OCI-M2 (cell line): Measurements from ENCODE around the gene ZNF511.

Source experiments
- DNase-seq: peaks from one replicate; lab custom pipeline; 2025; ENCODE audit not compliant: unreplicated experiment; lab: John Stamatoyannopoulos, UW

Gene ZNF511

DNA sequence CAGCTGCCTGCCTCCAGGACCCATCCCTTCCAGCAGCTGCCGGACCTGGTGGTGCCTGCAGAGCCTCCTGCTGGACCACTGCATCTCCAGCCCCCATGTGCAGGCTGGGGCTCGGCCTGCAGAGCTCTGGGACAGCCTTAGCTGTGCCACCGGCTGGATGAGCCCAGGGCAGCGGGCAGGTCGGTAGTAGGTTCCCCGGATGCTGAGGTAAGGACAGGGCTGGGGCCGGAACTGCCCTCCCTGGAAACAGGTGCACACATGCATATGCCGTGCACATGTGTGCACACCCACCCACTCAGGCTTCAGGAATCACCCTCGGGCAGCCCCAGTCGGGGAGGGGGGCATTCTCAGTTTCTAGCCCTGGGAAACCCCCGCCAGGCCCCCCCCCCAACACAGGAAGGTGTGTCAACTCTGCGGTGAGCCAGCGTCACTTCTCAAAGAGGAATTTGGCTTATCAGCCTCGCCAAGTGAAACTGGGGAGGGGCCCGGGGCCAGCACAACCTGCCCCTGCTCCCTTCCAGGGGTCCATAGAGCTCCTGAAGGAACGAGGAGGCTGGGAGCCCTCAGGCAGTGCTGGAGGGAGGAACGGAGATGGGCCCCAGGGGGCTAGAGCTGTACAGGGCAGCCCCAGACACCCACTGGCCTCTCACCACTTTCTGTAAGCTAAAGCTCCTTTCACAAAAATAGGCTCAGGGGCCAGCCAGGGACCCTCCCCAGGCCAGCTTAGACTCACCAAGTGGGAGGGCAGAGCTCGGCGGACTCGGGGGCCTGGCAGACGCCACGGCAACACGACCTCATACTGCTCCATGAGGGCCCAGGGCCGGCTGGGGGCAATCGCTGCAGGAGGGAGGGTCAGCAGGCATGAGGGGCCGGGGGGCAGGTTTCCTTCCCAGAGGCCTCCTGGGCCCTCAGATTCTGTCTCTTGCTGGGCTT, 33.7 kb upstream of the ZNF511 start:
- DNase-seq = no peak

DNA sequence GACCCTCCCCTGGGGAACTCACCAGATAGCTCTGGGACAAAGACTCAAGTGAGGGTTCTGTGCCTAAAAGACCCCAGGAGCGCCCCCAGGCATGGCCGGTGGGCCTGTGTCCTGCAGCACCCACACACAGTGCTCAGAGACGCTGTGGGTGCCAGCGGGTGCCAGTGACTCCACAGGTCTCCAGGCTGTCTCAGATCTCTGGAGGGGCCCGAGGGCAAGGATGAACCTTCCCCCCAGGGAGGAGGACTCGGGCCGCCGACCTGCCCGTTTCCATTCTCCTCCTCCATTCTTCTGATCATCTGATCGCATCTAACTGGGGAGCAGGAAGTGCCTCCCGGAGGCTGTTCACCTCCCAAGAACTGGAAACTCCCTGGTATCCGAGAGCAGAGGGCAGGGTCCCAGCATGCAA, 33.0 kb upstream of the ZNF511 start:
- DNase-seq = no peak

DNA sequence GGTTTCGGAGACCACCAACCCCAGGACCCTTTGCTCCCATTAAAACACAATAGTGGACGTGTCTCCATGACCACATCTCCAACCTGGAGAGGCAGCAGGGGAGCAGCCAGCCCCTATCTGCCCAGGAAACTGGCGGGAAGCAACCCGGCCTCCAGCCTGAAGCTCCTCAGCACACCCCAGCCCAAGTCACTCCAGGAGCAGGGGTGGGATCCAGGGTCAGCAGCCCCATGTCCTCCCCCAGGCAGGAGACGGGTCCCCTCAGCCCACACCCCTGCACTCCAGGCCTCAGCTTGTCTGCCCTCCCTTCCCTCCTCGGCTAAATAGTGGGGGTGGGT, 32.6 kb upstream of the ZNF511 start:
- DNase-seq = no peak

DNA sequence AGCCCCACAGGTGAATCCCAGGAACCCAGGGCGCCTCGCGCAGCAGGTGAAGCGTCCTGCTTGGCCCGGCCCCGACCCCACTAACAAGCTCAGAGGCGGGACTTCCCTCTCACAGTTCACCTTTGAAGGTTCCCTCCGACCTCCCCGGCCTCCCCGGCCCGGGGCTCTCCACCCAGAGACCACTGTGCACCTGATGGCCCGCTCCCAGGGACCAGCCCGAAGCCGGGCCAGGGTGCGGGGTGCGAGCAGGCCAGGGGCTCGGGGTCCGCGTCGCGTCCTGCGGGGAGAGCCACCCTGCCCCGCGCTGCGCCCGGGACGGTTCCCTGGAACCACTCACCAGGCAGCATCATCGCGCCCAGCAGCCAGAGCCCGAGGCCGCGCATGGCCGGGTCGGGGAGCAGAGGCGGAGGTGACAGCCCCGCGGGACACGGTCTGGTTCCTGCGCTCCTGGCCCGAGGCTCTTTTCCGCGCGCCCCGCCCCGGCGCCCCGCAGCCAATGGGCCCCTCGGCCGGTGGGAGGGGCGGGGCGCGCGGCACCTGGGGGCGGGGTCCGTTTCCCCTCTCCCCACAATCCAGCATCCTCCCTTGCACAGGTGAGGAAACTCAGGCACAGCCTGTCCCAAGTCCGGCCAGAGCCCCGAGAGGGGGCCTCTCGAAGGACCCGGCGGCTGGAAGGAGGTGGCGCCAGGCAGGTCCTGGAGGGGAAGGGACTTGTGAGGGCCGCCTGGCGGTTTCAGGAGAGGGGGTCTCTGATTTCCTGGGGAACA, 32.1 kb upstream of the ZNF511 start, which contains the start of gene ADAM8:
TSS of gene ADAM8 (minus strand) at position 434 of the 767 bp plus-strand sequence. CDS start at position 383, 51 bp downstream.
- no peak for DNase-seq

DNA sequence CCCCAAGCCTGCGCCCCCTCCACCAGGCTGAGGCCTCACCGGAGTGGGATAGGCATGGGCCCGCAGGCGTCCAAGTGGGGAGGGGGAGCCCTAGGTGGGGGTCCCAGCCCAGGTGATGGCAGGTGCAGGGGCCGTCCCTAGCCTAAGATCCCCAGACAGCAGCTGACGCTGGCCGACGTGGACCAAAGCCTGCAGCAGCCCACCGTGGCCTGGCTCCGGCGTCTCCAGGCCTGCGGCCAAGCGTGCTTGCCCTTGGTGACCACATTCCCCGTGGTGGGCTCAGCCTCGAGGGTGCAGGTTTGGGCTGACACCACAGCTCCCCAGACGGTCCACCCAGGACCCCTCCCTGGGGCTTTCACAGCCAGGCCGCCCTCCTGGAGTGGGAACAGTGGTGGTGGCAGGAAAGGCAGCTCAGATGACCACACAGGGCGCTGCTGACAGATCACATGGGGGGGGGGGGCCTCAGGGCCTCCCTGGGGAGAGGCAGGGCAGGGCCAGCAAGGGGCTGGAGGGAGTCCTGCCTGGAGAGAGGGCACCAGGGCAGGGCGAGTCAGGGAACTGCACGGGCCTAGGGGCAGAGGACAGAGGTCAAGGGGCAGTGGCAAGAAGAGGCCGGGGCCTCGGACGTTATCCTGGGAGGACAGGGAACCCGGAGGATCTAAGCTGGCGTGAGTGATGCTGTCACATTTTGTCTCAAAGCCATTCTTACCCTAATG, 31.3 kb upstream of the ZNF511 start:
- DNase-seq = no peak

DNA sequence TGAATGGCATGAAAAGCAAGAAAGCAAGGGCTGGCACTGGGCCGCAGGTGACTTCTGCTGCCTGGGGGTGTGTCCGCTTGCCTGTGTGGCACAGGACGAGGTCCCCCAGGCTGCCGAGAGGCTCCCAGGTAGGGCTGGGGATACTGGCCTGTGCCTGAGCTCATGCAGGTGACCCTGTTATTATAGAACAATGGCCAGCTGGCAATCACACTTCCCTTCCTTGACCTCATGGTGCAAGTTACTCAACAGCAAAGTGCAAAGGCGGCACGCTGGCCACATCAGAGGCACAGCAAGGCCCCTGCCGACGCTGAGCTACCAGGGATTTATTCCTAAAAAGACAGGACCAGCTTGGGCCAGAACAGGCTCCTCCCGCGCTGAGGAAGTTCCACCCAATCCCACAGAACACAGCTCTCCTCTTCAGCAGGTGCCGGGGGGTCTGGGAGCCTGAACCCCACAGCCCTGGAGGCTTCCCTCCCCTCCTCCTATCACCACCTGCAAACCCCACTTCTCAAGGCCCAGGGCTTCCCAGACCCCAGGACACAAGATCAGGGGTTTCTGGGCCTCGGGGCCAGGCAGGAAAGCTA, 30.6 kb upstream of the ZNF511 start:
- DNase-seq = no peak

DNA sequence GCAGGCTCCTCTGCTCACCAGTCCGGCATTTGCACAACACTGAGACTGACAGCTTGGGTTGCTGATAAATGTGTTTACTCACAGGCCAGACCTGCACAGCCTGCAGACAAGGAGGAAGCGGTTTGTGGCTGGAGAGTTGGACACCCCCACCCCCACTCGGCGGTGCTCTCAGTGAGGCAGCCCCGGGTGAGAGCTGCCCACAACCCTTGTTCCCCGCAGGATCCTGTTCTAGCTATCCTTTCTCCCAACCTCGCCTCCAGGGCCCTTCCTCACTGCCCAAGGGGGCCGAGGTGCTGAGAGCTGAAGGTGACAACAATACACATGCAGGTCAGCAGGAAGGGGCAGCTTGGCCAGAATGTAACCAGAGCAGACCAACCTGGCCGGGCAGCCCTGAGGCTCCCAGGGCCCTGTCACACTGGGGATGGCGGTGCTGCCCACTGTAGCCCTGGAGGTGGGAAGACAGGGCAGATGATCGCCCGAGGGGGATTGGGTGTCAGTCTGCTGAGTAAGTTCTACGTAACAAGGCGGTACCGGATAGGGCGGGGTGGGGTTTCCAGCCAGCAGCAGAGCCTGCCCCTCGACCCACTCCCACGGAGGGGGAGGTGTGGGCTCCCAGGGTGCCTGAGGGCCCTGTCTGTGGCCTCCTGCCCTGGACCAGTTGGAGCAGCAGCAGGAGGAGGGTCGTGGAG, 30.0 kb upstream of the ZNF511 start:
- DNase-seq = peak; percentile 50

DNA sequence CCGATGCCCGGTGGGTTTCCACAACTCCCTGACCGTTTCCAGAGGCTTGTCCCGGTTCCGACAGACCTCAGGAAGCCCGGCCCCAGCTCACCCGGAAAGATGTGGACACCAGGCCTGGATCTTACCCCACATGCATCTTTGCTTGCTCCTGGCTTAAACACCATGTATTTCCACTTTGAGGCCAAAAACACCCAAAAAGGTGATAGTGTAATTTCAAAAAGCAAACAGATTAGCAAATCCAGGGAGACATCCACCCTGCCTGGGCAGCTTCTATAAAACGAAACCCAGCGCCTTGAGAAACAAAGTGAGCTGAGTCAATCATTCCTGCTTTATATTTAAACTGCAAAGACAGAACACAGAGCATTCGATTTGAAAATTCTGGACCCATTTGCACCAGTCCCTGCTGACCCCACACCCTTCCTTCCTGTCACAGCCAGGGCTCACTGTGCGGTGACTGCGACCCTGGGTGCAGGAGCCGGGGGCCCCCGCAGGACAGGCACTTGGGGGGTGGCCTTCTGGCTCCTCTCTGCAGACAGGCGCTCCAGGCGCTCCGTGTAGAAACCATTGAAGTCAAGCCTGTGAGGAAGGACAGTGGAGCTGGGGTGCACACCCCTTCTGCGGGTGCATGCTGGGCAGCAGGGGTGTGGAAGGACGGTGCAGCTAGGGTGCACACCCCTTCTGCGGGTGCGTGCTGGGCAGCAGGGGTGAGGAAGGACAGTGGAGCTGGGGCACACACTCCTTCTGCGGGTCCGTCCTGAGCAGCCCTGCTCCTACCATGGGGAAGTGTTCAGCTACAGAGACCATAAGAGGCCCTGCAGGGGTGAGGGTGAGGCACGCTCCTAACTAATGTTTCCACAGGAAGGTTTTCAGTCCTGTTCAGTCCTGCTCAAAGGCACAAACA, 29.1 kb upstream of the ZNF511 start:
- DNase-seq = no peak

DNA sequence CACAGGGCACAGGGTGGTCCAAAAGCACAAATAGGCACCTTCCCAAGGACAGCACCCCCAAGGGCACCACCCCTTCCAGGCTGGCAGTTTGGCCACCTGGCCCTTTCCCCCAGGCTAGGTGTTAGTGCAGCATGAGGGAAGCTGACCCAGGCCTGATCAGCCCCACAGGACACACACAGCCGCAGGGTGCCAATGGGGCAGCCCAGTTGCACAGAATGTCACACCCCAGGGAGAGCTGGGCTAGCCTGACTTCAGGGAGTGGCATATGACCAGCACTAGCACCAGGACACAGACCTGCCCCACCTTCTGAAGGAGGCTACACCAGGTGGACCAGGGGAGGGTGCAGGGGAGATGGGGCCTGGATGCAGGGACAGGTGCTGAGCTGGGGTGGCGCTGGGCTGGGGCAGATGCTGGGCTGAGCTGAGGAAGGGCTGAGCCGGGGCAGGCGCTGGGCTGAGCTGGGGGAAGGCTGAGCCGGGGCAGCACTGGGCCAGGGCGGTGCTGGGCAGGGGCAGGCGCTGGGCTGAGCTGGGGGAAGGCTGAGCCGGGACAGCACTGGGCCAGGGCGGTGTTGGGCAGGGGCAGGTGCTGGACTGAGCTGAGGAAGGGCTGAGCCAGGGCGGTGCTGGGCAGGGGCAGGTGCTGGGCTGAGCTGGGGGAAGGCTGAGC, 28.2 kb upstream of the ZNF511 start:
- DNase-seq = no peak

DNA sequence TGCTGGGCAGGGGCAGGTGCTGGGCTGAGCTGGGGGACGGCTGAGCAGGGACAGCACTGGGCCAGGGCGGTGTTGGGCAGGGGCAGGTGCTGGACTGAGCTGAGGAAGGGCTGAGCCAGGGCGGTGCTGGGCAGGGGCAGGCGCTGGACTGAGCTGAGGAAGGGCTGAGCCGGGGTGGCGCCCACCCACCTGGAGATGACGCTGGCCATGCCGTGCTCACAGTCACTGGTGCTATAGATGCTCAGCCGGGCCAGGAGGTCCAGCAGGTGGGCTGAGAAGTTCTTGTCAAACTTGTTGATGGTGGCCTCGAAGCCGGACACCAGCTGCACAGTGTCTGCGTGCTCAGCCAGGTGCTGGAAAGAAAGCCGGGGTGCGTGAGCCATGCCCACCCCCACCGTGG, 27.6 kb upstream of the ZNF511 start:
- no peak for DNase-seq

DNA sequence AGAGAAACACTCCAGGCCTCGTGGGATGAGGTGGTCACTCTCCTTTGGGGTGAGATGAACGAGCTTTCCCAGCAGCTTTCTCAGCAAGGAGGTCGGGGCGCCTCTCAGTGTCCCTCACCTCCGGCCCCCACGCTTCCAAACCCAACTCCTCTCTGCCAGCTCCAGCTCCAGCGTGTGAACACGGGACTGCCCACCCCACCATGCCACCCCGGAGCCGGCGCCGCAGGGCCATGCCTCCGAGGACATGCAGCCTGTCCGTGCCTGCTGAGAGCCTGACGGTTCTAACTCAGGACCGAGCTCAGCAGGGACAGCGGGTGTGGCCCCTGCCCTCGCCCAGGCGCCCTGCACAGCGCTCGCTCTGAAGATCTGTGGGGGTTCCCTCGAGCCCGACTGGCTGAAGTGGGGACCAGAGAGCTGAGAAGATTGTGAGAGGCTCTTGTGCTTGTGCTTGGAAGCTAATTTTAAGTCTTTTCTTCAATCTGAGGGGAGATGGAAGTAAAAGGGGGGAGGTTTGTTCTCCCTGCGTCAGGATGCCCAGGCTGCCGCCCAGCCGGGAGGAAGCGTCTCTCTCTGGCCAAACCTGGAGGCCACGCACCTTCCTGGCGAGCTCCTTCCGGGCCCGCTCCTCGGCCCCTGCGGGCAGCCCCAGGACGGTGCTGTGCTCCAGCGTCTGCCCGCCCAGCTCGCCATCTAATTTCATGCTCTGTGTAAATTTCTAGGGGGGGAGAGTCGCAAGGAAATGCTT, 26.9 kb upstream of the ZNF511 start:
- no peak for DNase-seq

DNA sequence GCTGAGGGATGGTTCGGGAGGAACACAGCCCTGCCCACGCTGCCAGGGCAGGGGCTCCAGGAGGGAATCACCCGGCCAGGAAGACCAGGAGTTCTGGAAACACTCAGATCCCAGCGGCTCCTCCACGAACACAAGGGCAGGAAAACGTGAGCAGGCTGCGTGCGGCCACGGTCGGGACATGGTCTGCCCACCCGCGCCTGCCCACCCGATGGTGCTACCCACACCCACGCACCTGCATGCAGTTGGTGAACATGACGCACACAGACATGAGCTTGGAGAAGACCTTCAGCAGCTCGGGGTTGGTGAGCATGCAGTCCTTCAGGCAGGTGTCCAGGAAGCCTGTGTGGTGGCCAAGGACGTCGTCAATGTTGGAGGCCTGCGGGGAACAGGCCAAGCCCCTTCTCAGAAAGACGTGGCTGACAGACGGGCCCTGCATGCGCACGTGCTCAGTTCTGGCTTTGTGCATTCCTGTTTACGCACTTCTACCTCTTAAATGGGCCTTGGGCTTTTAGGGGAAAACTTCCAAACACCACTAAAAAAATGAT, 25.8 kb upstream of the ZNF511 start:
- no peak for DNase-seq

DNA sequence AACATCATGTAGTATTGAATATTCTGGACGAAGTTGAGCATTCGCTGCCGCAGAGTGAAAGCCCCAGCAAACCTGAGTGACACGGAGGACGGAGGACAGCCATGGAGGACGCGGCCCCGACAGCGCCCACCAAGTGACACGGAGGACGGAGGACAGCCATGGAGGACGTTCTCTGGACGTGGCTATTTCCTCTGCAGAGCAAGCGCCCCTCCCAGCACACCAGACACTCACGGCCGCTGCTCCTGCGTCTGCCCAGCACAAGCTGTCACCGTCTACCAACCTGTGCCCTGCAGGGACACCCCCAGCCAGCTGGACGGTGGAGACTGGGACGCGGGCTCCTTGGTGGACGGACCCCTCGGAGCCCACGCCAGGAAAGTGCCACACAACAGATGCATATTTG, 24.8 kb upstream of the ZNF511 start:
- DNase-seq = no peak

DNA sequence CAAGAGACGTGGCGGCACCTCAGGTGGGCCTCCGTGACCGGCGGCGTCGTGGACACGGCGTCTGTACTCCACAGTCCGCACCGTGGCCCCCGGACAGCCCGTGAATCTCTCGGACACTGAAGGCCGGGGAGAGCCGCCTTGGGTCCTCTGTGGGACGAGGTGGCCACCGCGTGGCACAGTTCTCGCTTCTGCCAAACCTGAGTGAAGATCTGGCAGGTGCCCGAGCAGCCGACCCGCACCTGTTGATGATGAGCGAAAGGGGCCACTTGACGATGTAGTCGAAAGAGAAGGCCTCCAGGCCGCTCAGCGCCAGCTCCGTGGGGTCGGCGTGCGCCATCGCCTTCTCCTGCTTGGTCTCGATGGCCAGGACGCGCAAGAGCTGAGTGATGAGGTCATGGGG, 23.5 kb upstream of the ZNF511 start:
- DNase-seq = no peak

DNA sequence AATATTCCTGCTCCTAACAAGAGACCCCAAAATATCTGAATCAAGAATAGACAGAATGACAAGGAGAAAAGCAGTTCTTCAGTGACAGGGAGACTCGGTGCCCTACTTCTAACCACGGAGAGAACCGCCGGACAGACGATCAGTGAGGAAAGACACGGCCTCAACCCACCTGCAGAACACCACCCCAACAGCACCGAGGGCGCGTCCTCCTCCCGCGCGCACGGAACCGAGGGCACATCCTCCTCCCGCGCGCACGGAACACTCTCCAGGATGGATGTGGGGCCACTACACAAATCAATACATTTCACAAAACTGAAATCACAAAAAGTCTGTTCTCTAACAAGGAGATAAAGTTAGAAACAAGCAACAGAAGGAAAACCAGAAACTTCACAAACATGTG, 22.3 kb upstream of the ZNF511 start:
- DNase-seq = no peak

DNA sequence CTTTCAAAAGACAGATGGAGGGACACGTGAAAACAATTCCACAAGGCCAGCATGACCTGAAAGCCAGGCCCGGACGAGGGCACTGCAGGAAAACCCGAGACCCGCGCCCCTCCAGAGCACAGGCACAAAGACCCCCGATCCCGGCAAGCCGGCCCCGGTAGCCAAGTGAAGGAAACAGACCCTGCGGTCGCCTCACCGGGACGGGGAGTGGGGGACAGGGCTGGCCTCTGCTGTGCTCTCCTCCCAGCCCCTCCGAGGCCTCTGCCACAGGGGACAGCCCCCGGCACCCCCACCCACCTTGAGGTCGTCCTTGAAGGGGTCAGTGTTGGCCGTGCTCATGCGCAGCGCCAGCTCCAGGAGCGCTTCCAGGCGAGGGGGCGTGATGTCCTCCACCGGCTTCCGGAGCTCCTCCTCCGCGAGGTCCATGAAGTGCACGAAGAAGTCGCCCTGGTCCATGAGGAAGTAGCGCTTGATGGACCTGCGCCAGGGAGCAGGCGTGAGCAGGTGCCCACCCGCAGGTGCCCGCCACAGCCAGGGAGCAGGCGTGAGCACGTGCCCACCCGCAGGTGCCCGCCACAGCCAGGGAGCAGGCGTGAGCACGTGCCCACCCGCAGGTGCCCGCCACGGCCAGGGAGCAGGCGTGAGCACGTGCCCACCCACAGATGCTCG, 20.7 kb upstream of the ZNF511 start:
- no peak for DNase-seq

DNA sequence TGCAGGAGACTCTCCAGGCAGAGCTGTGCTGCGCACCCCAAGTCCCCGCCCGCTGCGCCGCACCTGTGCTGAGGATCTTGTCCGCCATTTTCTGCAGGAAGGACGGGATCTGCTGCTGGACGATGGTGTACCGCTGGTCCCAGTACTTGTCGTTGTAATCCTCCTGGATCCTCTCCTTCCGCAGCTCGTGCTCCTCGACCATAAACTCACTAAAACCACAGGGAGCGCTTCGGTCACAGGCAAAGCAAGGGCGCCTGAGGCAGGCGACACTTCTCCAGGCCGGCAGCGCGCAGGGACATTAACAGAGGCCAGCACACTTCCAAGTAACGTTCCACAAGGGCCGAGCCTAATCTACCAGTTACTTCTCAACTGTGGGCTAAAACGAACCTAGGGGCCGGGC, 19.0 kb upstream of the ZNF511 start:
- no peak for DNase-seq
